GM18870 (cell line): ENCODE data around the gene SPATA33.

Experiments used
- ATAC-seq: cut with Tn5 transposase; IDR thresholded peaks from one replicate; pipeline ENCODE4 v1.9.1; 2021; ENCODE audit warnings: moderate library complexity; ENCODE audit not compliant: unreplicated experiment

The SPATA33 gene

DNA sequence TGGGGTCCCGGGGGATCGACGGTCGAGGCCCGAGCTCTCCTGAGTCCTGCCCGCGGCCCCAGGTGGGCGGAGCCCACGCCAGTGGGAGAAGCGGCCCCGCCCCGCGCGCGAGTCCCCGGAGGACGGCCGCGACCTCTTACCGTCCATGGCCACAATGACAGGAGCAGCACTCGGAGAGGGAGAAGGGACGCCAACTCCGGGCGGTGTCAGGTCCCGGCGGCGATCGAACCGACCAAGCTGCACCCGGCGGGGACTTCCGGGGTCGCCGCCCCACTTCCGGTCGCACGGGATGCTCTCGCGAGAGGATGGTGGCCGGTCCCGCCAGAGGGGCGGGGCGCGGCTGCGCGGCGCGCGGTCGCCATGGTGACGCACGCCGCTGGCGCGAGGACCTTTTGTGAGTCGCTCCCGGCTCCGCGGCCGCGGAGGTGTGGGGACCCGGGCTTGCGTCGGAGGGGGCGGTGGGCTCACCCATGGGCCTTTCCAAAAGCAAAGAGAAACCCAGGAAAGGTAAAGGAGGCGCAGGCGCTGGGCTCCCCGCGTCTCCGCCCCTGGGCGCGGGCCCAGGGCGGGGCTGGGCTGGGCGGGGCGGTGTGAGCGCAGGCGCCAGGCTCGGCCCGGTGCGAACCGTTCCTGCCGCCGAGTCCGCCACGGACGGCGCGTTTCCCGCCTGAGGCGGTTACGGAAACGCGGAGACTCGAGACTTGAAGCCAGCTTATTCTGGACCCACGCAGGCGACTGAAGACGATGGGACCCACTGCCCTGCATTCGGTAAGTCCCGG lies at the start of gene SPATA33, which contains the start of gene CHMP1A:
Gene SPATA33 (plus strand): TSS at position 395 of the 779 bp plus-strand sequence. CDS start 76 bp downstream, at position 471.
Gene CHMP1A (minus strand): TSS at position 267 of the 779 bp plus-strand sequence. CDS start 120 bp downstream, at position 147.
- peak; percentile 79 for ATAC-seq

GRCh38 chr16:89607937-89608740 lies 49.5 kb upstream of the SPATA33 start:
- ATAC-seq = no peak

DNA sequence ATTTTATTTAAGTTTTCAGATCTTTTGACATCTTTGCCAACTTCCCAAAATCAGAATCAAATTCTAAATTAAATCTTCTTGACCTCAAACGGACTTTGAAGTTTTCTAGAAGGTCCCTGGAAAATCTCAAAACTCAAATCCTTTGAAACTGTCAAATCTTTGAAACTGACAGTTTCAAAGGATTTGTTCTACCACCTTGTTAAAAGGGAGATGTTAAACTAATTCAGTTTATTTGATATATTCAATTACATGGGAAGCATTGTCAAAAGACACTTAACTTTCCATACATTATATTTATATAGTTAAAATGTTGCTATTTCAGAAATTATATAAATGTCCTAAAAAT lies 47.6 kb upstream of the SPATA33 start:
- no peak for ATAC-seq

DNA sequence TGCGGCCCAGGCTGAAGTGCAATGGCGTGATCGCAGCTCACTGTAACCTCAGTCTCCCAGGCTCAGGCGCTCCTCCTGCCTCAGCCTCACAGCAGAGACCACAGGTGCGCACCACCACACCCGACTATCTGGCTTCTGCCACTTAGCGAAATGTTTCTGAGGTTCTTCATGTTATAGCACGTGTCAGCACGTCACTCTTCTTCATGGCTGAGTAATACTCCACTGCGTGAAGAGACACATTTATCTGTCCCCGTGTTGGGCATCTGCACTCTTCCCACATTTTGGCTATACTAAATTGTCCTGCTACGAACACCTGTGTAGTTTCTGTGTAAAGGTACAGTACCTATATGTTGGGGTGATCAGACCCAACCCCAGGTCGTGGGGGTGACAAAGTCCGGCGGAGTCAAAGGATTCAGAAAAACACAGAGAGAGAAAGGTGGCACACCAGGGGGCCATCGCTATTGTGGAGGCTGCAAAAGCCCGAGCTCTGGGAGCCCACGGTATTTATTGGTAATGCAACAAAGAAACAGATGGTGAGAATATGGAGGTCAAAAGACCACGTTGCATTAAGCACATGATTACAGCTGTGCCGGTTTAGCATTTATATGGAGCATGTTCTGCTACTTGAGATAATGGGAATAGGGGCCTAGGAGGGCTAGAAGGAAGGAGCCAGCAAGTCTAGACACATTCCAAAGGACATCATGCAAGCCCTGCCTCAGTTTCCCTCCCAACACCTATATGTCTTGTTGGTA lies 45.0 kb upstream of the SPATA33 start:
- no peak for ATAC-seq

DNA sequence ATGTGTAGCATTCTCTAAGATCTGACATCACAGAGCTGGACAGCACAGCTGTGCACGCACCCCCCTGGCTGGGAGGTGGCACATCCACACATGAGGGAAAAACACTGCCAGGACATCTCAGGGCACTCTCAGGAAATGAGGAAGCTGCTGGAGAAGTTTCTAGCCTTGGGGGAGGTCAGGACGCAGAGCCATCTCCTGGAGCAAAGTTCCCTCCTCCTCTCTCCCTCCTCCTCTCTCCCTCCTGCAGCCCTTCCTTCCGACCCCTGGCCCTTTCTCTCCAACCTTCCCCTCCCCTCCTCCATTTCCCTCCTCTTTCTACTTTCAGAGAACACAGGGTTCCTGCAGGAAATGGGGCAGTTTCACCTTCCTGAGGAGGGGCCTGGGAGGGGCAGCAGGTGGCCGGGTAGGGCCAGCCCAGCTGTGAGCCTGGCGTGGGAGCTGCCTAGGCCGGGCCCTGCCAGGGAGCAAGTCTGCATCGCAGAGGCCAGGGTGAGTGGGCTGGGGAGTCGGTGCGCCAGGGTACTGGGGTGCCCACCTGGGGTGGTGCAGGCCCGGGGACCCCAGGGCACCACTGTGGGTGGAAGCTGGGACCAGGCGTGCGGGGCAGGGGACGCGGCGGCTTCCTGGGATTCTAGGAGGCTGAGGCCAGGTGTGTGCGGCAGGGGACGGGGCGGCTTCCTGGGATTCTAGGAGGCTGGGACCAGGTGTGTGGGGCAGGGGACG lies 44.2 kb upstream of the SPATA33 start, which contains the start of gene DPEP1:
Gene DPEP1 (plus strand): TSS at position 412 of the 723 bp plus-strand sequence. CDS start 16,769 bp downstream, outside the sequence.
- no peak for ATAC-seq

DNA sequence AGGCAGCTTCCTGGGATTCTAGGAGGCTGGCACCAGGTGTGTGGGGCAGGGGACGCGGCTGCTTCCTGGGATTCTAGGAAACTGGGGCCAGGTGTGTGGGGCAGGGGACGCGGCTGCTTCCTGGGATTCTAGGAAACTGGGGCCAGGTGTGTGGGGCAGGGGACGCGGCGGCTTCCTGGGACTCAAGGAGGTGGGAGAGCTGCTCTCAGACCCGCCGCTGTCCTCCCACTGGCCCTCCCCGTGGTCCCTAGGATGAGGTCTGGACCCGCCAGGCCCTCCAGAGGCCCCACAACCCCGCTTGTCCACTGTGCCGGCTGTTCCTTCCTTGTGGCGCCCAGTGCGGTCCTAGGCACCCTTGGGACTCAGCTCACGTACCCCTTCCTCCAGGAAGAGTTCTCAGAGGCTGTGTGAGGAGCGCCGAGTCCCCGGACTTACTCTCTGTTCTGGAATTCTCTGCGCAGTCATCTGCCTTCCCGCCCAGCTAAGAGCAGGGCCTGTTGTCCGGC lies 43.6 kb upstream of the SPATA33 start:
- ATAC-seq = no peak

DNA sequence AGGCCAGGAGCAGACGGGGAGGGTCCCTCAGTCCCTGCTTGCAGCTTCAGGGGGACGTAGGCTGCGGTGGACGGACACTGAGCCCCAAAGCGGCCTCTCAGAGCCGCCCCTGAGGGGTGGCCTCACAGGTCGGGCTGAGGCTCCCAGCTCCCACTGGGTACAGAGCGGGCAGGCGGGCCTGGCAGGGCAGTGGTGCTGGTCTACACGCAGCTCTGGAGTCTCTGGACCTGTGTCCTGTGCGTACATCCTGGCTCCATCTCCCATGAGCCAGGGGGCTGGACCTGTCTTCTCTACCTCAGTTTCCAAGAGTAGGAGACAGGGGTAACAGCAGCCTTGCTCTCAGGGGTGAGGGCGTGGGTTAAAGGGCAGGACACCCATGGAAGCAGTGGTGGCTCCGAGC lies 42.5 kb upstream of the SPATA33 start:
- no peak for ATAC-seq

DNA sequence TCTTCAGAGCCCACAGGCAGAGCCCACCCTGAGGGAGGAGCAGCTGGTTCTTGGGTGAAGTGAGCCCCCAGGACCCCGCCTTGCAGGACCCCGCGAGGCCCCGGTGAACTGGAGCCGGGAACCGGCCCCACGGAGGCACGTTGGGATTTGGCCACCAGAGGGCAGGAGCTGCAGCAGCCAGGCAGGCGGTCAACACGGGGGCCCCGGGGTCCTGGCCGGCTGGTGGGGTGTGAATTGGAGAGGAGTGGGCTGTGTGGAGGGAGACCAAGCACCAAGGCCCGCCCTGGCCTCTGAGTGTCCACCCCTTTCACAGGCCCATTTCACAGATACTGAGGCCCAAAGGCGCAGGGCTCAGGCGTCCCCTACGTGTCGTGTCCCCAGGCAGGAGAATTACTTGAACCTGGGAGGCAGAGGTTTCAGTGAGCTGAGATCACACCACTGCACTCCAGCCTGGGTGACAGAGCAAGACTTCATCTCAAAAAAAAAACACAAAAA lies 42.0 kb upstream of the SPATA33 start:
- ATAC-seq = no peak

DNA sequence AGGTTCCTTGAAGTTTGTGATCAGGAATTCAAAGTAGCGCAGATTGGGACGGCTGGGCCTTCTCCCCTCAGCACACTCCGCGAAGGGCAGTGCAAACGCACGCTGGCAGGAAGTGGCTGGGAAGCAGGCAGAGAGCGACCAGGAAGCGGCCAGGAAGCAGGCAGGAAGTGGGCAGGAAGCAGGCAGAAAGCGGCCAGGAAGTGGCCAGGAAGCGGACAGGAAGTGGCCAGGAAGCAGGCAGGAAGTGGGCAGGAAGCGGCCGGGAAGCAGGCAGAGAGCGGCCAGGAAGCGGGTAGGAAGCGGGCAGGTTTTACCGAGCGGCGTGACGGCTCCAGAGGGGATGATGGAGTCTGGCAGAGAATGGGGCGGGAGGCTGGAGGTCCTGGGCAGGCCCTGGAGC lies 41.0 kb upstream of the SPATA33 start:
- no peak for ATAC-seq

DNA sequence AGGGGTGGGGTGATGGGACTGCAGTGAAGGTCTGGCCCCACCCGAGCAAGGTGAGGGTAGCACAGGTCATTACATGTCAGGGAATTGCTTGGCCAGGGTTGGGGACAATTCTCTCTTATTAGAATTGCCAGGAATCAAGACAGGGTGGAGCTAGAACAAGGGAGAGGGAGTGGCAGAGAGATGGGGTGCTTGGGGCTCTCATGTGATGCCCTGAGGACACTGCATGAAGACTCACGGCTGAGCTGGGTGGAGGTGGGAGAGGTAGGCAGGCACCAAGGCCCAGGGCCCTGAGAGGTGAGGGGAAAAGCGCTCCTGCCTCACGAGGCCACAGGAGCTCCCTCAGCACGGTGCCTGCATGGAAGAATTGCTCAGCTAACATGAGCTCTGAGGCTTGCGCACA lies 40.6 kb upstream of the SPATA33 start:
- ATAC-seq = no peak

GRCh38 chr16:89618109-89618998 lies 39.3 kb upstream of the SPATA33 start:
- no peak for ATAC-seq

DNA sequence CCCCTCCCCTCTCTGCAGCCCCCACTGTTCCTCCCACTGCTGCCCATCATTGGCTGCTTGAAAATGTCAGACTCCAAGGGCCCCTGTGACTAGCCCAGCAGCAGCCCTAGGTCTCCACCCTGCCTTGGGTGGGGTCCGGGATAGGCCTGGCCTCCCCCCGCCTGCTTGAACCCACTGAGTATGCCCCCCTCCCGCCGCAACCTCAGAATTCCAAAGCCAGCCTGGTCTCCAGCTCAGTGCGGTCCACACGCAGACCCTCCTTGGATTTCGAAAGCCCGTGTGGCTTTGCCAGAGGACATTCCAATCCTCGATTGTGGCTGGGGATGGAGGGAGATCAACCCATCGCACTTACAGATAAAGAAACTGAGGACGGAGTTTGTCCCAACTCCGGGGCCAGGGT lies 37.8 kb upstream of the SPATA33 start:
- ATAC-seq = no peak

- ATAC-seq = no peak
Measured at GRCh38 chr16:89620406-89620841, 37.2 kb upstream of the SPATA33 start.

DNA sequence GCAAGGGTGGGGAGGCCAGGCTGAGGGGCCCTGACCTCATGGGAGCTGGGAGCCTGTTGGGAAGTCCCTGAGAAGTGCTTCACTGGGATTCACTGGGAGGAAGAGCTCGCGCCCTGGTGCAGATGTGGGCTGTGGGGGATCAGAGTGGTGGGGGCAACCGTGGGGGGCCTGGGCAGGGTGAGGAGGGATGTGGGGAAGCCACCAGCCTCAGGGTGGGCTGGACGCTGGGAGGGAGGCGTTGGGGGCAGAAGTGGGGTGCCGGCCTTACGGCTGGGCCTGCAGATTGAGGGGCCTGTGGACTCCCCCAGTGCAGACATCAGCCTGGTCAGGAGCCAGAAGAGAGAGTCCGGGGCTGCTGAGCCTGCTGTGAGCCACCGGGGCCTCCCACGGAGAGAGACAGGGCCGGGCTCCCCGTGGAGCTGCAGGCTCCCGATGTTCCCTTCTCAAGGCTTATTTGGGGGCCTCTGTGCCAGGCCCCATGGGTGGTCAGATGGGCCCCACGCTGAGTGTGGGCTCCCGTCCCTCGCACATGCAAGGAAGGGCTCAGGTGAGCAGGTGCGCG lies 36.4 kb upstream of the SPATA33 start:
- ATAC-seq = no peak

DNA sequence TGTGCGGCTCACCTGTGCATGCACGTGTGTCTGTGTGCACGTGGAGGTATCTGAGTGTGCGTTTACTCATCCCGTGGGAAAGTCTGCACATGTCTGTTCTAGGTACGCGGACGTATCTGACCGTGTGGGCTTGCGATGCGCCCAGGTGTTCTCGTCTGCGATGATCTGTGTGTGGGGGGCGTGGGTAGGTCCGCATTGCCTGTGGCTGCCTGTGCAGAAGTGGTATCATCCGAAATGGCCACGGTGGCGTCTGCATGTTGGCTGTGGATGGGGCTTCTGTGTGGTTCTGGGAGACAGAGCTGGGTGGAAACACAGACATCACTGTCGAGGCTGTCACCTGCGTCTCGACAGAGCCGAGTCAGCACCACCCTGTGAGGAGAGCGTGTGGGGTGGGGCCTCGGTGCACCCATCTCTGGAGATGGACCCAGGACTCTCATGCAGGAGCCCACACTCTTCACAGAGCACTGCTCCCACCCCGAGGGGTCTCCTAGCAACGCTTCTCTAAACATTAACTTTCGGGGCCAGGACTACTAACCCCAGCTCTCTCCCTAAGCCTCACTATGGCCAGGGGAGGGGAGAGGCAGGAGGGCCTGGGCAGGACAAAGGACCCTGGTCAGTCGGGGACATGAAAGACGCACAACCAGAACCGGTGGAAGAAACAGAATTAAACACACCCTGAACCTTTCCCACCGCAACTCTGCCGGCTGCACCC lies 35.8 kb upstream of the SPATA33 start:
- no peak for ATAC-seq

DNA sequence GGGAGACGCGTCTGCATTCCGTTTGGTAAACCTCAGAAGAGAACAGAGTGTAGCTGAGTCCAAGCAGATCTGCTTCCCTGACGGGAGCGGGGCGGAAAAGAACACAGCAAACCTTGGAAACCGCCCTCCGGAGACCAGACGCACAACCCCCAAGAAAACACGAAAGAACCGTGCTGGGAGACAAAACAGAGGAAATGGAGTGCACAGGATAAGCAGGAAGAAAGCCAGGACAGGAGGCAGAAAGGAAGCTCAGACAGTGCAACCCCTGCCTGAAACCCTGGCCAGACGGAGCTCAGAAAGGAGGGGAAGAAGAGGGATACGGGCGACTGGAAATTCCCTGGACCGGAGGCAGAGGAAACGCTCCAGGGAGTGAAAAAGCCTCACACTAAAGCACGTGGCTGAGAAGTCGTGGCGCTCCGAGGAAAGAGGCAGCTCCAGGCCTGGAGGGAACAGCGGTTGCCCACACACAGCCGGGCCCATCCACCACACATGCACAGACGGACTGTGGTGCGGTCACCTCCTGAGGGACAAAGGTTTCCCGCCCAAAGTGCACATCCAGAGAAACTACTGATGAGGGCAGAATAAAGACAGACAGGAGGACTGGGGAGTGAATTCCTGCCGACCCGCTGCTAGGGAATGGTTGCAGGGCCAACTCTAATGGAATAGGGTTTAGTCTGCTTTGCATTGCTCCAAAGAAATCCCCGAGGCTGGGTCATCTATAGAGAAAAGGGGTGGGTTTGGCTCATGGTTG lies 34.0 kb upstream of the SPATA33 start:
- no peak for ATAC-seq
